H1 (cell line): ENCODE data around the gene WDR19. TPM values are rescaled to one million over a fixed set of nuclear protein-coding genes. Genes with fewer than 3 reads are reported as not detected.

ENCODE experiments used
- BACH1 ChIP-seq: IDR thresholded peaks from 2 replicates; pipeline ENCODE4 v1.6.1; 2012; ENCODE audit warnings: low read length, improper control_type of control experiment
- BRCA1 ChIP-seq: IDR thresholded peaks from 2 replicates; pipeline ENCODE4 v1.6.1; 2012; ENCODE audit warnings: low read depth, low read length, improper control_type of control experiment
- CBX5 ChIP-seq: fragments of 300-800, 300-1000 bp; sonication (generic); IDR thresholded peaks from 2 replicates; pipeline ENCODE4 v1.7.1; 2016; ENCODE audit warnings: antibody characterized with exemption, low read length, low read depth
- CHD1 ChIP-seq: IDR thresholded peaks from 2 replicates; pipeline ENCODE4 v1.6.1; 2012; ENCODE audit warnings: low read depth, low read length, improper control_type of control experiment
- GTF2F1 ChIP-seq: IDR thresholded peaks from 2 replicates; pipeline ENCODE4 v1.6.1; 2012; ENCODE audit warnings: low read depth, low read length, improper control_type of control experiment, borderline replicate concordance
- HDAC6 ChIP-seq: IDR thresholded peaks from one replicate; pipeline ENCODE4 v1.7.1; 2012; ENCODE audit warnings: low read depth, mild to moderate bottlenecking, inconsistent platforms, low read length, moderate library complexity
- KDM1A ChIP-seq: fragments of 200-600, 300-600 bp; sonication (generic); IDR thresholded peaks from 2 replicates; pipeline ENCODE4 v1.7.1; 2016; ENCODE audit warnings: mild to moderate bottlenecking, low read length, borderline replicate concordance
- MAX ChIP-seq: IDR thresholded peaks from 2 replicates; pipeline ENCODE4 v1.6.1; 2012; ENCODE audit warnings: inconsistent platforms
- RNF2 ChIP-seq: fragments of 200-900, 300-1000 bp; sonication (generic); IDR thresholded peaks from 2 replicates; pipeline ENCODE4 v1.7.1; 2016; ENCODE audit warnings: borderline replicate concordance, low read depth, mild to moderate bottlenecking, antibody characterized with exemption, low read length; ENCODE audit not compliant: poor library complexity, severe bottlenecking; ENCODE audit errors: missing control alignments
- SP1 ChIP-seq: IDR thresholded peaks from 2 replicates; pipeline ENCODE4 v1.6.1; 2011; ENCODE audit warnings: low read depth, low read length
- SRF ChIP-seq: IDR thresholded peaks from 2 replicates; pipeline ENCODE4 v1.6.1; 2011; ENCODE audit warnings: mild to moderate bottlenecking, low read depth, low read length, moderate library complexity
- TBP ChIP-seq: IDR thresholded peaks from 2 replicates; pipeline ENCODE4 v1.6.1; 2011; ENCODE audit warnings: low read depth, low read length, improper control_type of control experiment
- TEAD4 ChIP-seq: IDR thresholded peaks from 2 replicates; pipeline ENCODE4 v1.6.1; 2012; ENCODE audit warnings: low read depth, low read length, inconsistent platforms, mixed read lengths
- polyA plus RNA-seq, 7 experiments: library from polyadenylated mRNA; depleted of rRNA in 3 of 7; stranded (reverse) in 5 of 7; unstranded in 2 of 7; fragments of >200 nt in 5 of 7; fragments of 200-250 nt in 2 of 7; gene quantifications; 1 replicate in 5 of 7; 2 replicates in 1 of 7; 4 replicates in 1 of 7; pipeline versions ENCODE4 v1.2.1 to v1.2.3, GENCODE V29; 2011 to 2013; ENCODE audit warnings: missing spikeins in 2 of 7, mixed read lengths in 2 of 7
- total RNA-seq: library from RNA; stranded (reverse); fragmentation: NEBNext Ultra II Directional; extraction: Animal tissue kit (Norgen Biotek cat#: 25700); gene quantifications from 2 replicates; pipeline ENCODE4 v1.2.1, GENCODE V29; 2021

The WDR19 gene
- total and polyA plus RNA-seq, 2 of the 8 experiments (the other 6 are each of a cell fraction or from before 2014, with no cell fraction given) = 22.2 to 23.3 TPM

DNA sequence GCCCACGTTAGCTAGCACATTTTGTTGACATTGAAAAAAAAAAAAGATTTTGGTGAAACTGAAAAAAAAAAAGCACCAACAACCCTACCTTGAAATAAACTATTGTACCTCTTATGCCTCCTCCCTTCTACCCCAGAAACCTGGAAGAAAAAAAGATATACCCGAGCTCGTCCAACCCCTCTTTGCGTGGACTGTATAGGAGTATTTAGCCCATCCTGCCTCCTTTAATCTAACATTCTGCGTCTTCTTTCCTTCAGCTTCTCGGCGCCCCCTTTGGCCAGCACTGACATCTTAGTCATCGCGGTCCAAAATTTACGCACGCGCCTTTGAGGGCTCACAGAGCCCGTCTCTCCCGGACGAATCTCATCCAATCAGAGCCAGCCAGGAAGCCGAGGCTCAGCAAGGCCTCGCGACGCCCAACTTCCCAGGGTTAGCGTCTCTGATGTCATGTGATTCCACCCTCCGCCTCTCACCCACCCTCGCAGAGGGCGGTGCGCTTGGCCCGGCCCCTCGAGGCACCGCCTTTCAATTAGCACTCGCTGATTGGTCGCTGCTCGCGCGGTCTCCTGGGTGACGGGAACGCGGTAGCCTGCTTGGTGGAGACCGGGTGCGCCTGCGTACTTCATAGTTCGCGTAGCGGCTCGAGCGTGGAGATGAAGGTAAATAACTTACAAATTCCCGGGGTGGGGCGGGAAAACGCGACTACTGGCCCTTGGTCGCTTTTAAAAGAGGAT is at the start of gene WDR19 (continued):
- TF ChIP-seq TBP (no peak), BACH1 (no peak), CHD1 (no peak), BRCA1 (peak; percentile 60; the same call in 1 of the 2 replicates), SP1 (0 out of 2 replicates have a peak, but pooled peaks have one; percentile 7), KDM1A (no peak), MAX (peak; percentile 87), HDAC6 (no peak), RNF2 (no peak), SRF (no peak), TEAD4 (no peak), CBX5 (no peak), GTF2F1 (no peak)
- TF ChIP-seq, all 59 proteins: peak for 15
